ENCODE results near the gene RYR1. TPM values are rescaled to one million over a fixed set of nuclear protein-coding genes. Genes with fewer than 3 reads are reported as not detected.
A peak's percentile ranks its signal among the peaks of the same experiment; 100 is the strongest.

The RYR1 gene
- total and polyA plus RNA-seq, 2 of the 8 experiments (the other 6 are each of a cell fraction or from before 2014, with no cell fraction given) = 5.8 to 11.8 TPM

GRCh38 chr19:38444026-38444425 lies 10.5 kb downstream of the RYR1 start:
- H4K8ac ChIP-seq (ENCODE audit: extremely low read depth, insufficient read depth, low read length) = 0 out of 2 replicates have a peak overlapping the region, but pooled peaks have one; percentile 35
- H2BK120ac ChIP-seq (replicated peaks; ENCODE audit: low read depth, low read length) = no peak overlapping the region
- H3K4ac ChIP-seq (replicated peaks; ENCODE audit: insufficient read length, low read depth, low read length) = no peak overlapping the region
- no peak overlapping the region for H4K91ac ChIP-seq (replicated peaks; ENCODE audit: insufficient read length, low read length)
- H2BK12ac ChIP-seq (ENCODE audit: low read depth, low read length) = no peak overlapping the region
- H2BK5ac ChIP-seq (ENCODE audit: low read depth, low read length) = no peak overlapping the region
- H3K14ac ChIP-seq (ENCODE audit: insufficient read length) = no peak overlapping the region
- H3K9ac ChIP-seq (replicated peaks in 1 of 4; ENCODE audit: extremely low read depth in 1 of 4, low read depth in 3 of 4, low read length in 3 of 4) = no peak overlapping the region
- no peak overlapping the region for H3K23ac ChIP-seq (ENCODE audit: insufficient read length)
- no peak overlapping the region for H2BK20ac ChIP-seq (ENCODE audit: low read length)
- DNase-seq (ENCODE audit: low read depth in 1 of 2, low spot score in 2 of 2) = no peak
- peaks cover 0 to 2% of the 10 kb centered on the region in 2 experiments for H4K20me1 ChIP-seq (replicated peaks in 1 of 2; ENCODE audit: control insufficient read depth in 1 of 2, insufficient read depth in 2 of 2, low read length in 2 of 2)
- H2AK5ac ChIP-seq (ENCODE audit: low read depth, low read length) = no peak overlapping the region
- H3K4me1 ChIP-seq (replicated peaks in 1 of 4; ENCODE audit: control insufficient read depth in 3 of 4, insufficient read depth in 4 of 4, low read length in 3 of 4) = peaks cover 0 to 5% (median 3%) of the 10 kb centered on the region in 4 experiments; a peak in 5 of 7 replicates
- FAIRE-seq = no peak
- no peaks in the 10 kb centered on the region for H3K9me3 ChIP-seq (ENCODE audit: insufficient read depth in 2 of 2, low read depth in 1 of 2, low read length in 1 of 2)
- no peak overlapping the region for H2AFZ ChIP-seq (ENCODE audit: low read length)
- no peak overlapping the region for H3K27ac ChIP-seq (ENCODE audit: low read depth, low read length)
- H3K79me1 ChIP-seq (ENCODE audit: low read depth, low read length) = no peaks in the 10 kb centered on the region
- H2BK15ac ChIP-seq (ENCODE audit: low read length) = no peak overlapping the region
- H3K23me2 ChIP-seq (ENCODE audit: low read depth, low read length) = no peaks in the 10 kb centered on the region
- H4K5ac ChIP-seq (ENCODE audit: insufficient read length, low read depth, low read length) = no peak overlapping the region
- no peaks in the 10 kb centered on the region for H3K79me2 ChIP-seq (ENCODE audit: control insufficient read depth in 1 of 2, insufficient read depth in 2 of 2, low read length in 2 of 2)
- CTCF ChIA-PET (ENCODE audit: partially characterized antibody) = interaction anchor here (0.9 to 1.0 kb wide), 2 partner anchors 28 to 140 kb away, joined by 3 to 4 read pairs; partner anchors contain the start of gene C19orf33
- POLR2A ChIA-PET (ENCODE audit: partially characterized antibody) = interaction anchor here (1.2 to 1.4 kb wide), 2 partner anchors 38 to 41 kb away, joined by 3 to 4 read pairs; partner anchors contain the start of gene FAM98C
- H3K4me3 ChIP-seq (ENCODE audit: extremely low read depth in 1 of 4, insufficient read depth in 2 of 4, low read depth in 3 of 4, low read length in 4 of 4) = no peak overlapping the region
- peaks cover 0 to 7% (median 5%) of the 10 kb centered on the region in 4 experiments; a peak in 5 of 8 replicates for H3K36me3 ChIP-seq (ENCODE audit: control insufficient read depth in 2 of 4, insufficient read depth in 4 of 4, low read length in 3 of 4)
- H3K18ac ChIP-seq (ENCODE audit: extremely low read depth, low read length) = no peak overlapping the region
- 97% methylated on average over 7 of the region's 7 CpGs; no CpG with 5 or more reads in 1 of the 2 experiments for WGBS, 2 experiments (ENCODE audit: extremely low coverage in 1 of 2, insufficient coverage in 1 of 2, insufficient read length in 1 of 2, insufficient replicate concordance in 2 of 2, low coverage in 1 of 2, low lambda C conversion rate in 2 of 2, missing lambda C conversion rate in 1 of 2)
- H3K27me3 ChIP-seq (replicated peaks in 1 of 4; ENCODE audit: control insufficient read depth in 3 of 4, extremely low read depth in 1 of 4, insufficient read depth in 3 of 4, low read length in 3 of 4) = no peaks in the 10 kb centered on the region
- H3K4me2 ChIP-seq (ENCODE audit: insufficient read depth in 1 of 2, low read depth in 2 of 2, low read length in 2 of 2) = no peak overlapping the region
- H3K56ac ChIP-seq (replicated peaks; ENCODE audit: insufficient read length, low read depth, low read length) = no peak overlapping the region
- TF ChIP-seq BRCA1 (IDR thresholded peaks at IDR 0.05; ENCODE audit: low read depth, low read length) (no peak), TCF12 (IDR thresholded peaks at IDR 0.05; ENCODE audit: low read depth, low read length) (no peak), CBX8 (IDR thresholded peaks at IDR 0.05; ENCODE audit: borderline replicate concordance, low read depth, low read length) (no peak), PHF8 (conservative IDR thresholded peaks at IDR 0.05; ENCODE audit: low read depth, low read length) (no peak), BACH1 (IDR thresholded peaks at IDR 0.05; ENCODE audit: low read length) (no peak), SIRT6 (IDR thresholded peaks at IDR 0.05; ENCODE audit: low read length) (no peak), MAFK (IDR thresholded peaks at IDR 0.05; ENCODE audit: low read depth, low read length) (no peak), CHD1 (IDR thresholded peaks at IDR 0.05; ENCODE audit: low read depth, low read length) (no peak), HDAC2 (IDR thresholded peaks at IDR 0.05; ENCODE audit: borderline replicate concordance in 1 of 2, low read depth in 2 of 2, low read length in 2 of 2) (no peak), GABPA (IDR thresholded peaks at IDR 0.05; ENCODE audit: borderline replicate concordance, insufficient read depth, low read length) (no peak), JUND (IDR thresholded peaks at IDR 0.05; ENCODE audit: low read length) (no peak), TAF7 (optimal IDR thresholded peaks at IDR 0.05; ENCODE audit: borderline replicate concordance, low read depth, low read length) (no peak), SRF (IDR thresholded peaks at IDR 0.05; ENCODE audit: low read depth, low read length) (no peak), SIX5 (IDR thresholded peaks at IDR 0.05; ENCODE audit: low read depth, low read length) (no peak), POLR2A (IDR thresholded peaks at IDR 0.05; ENCODE audit: control extremely low read depth in 1 of 2, low read depth in 2 of 2, low read length in 2 of 2) (no peak), EGR1 (IDR thresholded peaks at IDR 0.05; ENCODE audit: borderline replicate concordance, low read depth, low read length) (no peak)
